GM23338 (cell line): ENCODE measurements around the gene MYO16. TPM values are rescaled to one million over a fixed set of nuclear protein-coding genes. Genes with fewer than 3 reads are reported as not detected.

Experiments used
- ATAC-seq: fragments of 200-7000 bp; cut with Tn5 transposase; 3 replicates; pipeline ENCODE4 v1.9.1; 2020
- DNase-seq: peaks from one replicate; pipeline ENCODE4 v3.0.0-alpha.2; 2015; ENCODE audit warnings: low spot score
- H2AFZ ChIP-seq: fragments of 200-600 bp; sonication (generic); 2 replicates; pipeline ENCODE4 v1.8.0; 2016; ENCODE audit warnings: antibody characterized with exemption, mild to moderate bottlenecking, moderate library complexity
- H3F3A ChIP-seq: fragments of 200-600 bp; sonication (generic); replicated peaks from 2 replicates; pipeline ENCODE4 v1.8.0; 2017; ENCODE audit warnings: antibody characterized with exemption, mixed run types, low read depth
- H3K27ac ChIP-seq: fragments of 200-600 bp; sonication (generic); 2 replicates; pipeline ENCODE4 v1.6.1; 2016; ENCODE audit warnings: low read depth
- H3K27me3 ChIP-seq: fragments of 200-600 bp; sonication (generic); 2 replicates; pipeline ENCODE4 v1.8.0; 2016; ENCODE audit warnings: mild to moderate bottlenecking, mixed run types, moderate library complexity; ENCODE audit not compliant: insufficient read depth
- H3K36me3 ChIP-seq: fragments of 200-600 bp; sonication (generic); 2 replicates; pipeline ENCODE4 v1.8.0; 2016; ENCODE audit warnings: mild to moderate bottlenecking; ENCODE audit not compliant: insufficient read depth
- H3K4me1 ChIP-seq: fragments of 200-600 bp; sonication (generic); 2 replicates; pipeline ENCODE4 v1.8.0; 2016; ENCODE audit warnings: mild to moderate bottlenecking, moderate library complexity; ENCODE audit not compliant: insufficient read depth
- H3K4me2 ChIP-seq: fragments of 200-600 bp; sonication (generic); 2 replicates; pipeline ENCODE4 v1.7.1; 2017; ENCODE audit warnings: mixed run types
- H3K4me3 ChIP-seq: fragments of 200-600 bp; sonication (generic); 2 replicates; pipeline ENCODE4 v1.6.1; 2016; ENCODE audit warnings: mixed run types
- H3K79me2 ChIP-seq: fragments of 200-600 bp; sonication (generic); replicated peaks from 2 replicates; pipeline ENCODE4 v1.8.0; 2017; ENCODE audit warnings: mild to moderate bottlenecking; ENCODE audit not compliant: insufficient read depth
- H3K9me2 ChIP-seq: fragments of 200-600 bp; sonication (generic); 2 replicates; pipeline ENCODE4 v1.8.0; 2017; ENCODE audit not compliant: insufficient read depth
- H4K20me1 ChIP-seq: fragments of 200-600 bp; sonication (generic); replicated peaks from 2 replicates; pipeline ENCODE4 v1.8.0; 2017; ENCODE audit warnings: mild to moderate bottlenecking; ENCODE audit not compliant: insufficient read depth
- H3K27ac Mint-ChIP-seq: 2 replicates; pipeline ENCODE4 v1.8.0; 2020; ENCODE audit warnings: inconsistent platforms, mild to moderate bottlenecking, moderate library complexity, mixed read lengths
- H3K27me3 Mint-ChIP-seq: 3 replicates; pipeline ENCODE4 v1.8.0; 2022; ENCODE audit warnings: low read depth, mild to moderate bottlenecking, moderate library complexity, mixed read lengths, inconsistent platforms; ENCODE audit not compliant: insufficient read depth, poor library complexity
- H3K36me3 Mint-ChIP-seq: 3 replicates; pipeline ENCODE4 v1.8.0; 2021; ENCODE audit warnings: low read depth, mild to moderate bottlenecking, inconsistent platforms, moderate library complexity, mixed read lengths
- H3K4me1 Mint-ChIP-seq: 3 replicates; pipeline ENCODE4 v1.8.0; 2020; ENCODE audit warnings: mild to moderate bottlenecking, inconsistent platforms, mixed read lengths
- H3K4me3 Mint-ChIP-seq: 3 replicates; pipeline ENCODE4 v1.8.0; 2021; ENCODE audit warnings: moderate library complexity, mild to moderate bottlenecking, inconsistent platforms, mixed read lengths
- H3K9me3 Mint-ChIP-seq: 3 replicates; pipeline ENCODE4 v1.8.0; 2020; ENCODE audit warnings: moderate library complexity, mild to moderate bottlenecking, inconsistent platforms, mixed read lengths
- EZH2 ChIP-seq: fragments of 200-600 bp; sonication (generic); IDR thresholded peaks from one replicate; pipeline ENCODE4 v1.8.0; 2017; ENCODE audit warnings: antibody characterized with exemption, mild to moderate bottlenecking, low read depth; ENCODE audit not compliant: unreplicated experiment
- NANOG ChIP-seq: IDR thresholded peaks from 2 replicates; pipeline ENCODE4 v1.6.1; 2016; ENCODE audit warnings: antibody characterized with exemption, borderline replicate concordance
- POLR2AphosphoS5 ChIP-seq: IDR thresholded peaks from 2 replicates; pipeline ENCODE4 v1.6.1; 2016; ENCODE audit warnings: antibody characterized with exemption, low read depth
- STAT1 ChIP-seq: IDR thresholded peaks from one replicate; pipeline ENCODE4 v1.6.1; 2016; ENCODE audit warnings: antibody characterized with exemption; ENCODE audit not compliant: unreplicated experiment
- ZNF114 ChIP-seq: fragments of 250-450 bp; sonication (Bioruptor Pico); IDR thresholded peaks from 2 replicates; pipeline ENCODE4 v1.5.0; 2020; ENCODE audit warnings: mild to moderate bottlenecking, moderate library complexity
- polyA plus RNA-seq: library from polyadenylated mRNA; unstranded; fragments of >200 nt; fragmentation: Nextera tagmentation; extraction: Ambion mirVana; gene quantifications from 2 replicates; pipeline ENCODE4 v1.2.1, GENCODE V29; 2016
- total RNA-seq: library from RNA; depleted of rRNA; stranded (reverse); fragments of >200 nt; shearing (Covaris generic); gene quantifications from 2 replicates; pipeline ENCODE4 v1.2.3, GENCODE V29; 2014
- TF ChIP-seq, protein P1 (sequence below): fragments of 250-450 bp; sonication (Bioruptor Pico); IDR thresholded peaks from 2 replicates; pipeline ENCODE4 v1.5.0; 2020; ENCODE audit warnings: mild to moderate bottlenecking, moderate library complexity
- TF ChIP-seq, protein P2 (sequence below), 2 experiments: fragments of 200-600 bp in 1 of 2; sonication (generic) in 1 of 2; conservative IDR thresholded peaks; 2 replicates each; pipeline versions ENCODE4 v1.5.1 to v1.6.1; 2016 to 2017; ENCODE audit warnings: antibody characterized with exemption in 2 of 2, low read depth in 2 of 2, mild to moderate bottlenecking in 2 of 2, moderate library complexity in 1 of 2

The MYO16 gene
- total and polyA plus RNA-seq, 2 experiments from 2014 or later = 0.10 to 0.13 TPM

DNA sequence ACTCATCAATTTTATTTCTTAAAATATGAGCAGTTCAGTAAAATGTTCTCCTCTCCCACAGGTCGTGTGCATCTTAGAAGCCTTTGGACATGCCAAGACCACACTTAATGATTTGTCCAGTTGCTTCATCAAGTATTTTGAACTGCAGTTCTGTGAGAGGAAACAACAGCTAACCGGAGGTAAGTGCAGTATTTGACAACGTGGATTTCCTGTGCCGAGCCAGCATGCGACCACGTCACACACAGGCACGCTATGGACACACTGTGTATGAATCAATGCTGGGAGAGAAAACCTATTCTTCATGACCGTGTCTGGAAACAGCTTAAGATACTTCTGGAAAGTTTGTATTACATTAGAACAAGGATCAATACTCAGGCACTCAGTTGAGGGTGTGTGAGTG, 268.5 kb downstream of the MYO16 start (continued):
- TF ChIP-seq, protein P1, sequence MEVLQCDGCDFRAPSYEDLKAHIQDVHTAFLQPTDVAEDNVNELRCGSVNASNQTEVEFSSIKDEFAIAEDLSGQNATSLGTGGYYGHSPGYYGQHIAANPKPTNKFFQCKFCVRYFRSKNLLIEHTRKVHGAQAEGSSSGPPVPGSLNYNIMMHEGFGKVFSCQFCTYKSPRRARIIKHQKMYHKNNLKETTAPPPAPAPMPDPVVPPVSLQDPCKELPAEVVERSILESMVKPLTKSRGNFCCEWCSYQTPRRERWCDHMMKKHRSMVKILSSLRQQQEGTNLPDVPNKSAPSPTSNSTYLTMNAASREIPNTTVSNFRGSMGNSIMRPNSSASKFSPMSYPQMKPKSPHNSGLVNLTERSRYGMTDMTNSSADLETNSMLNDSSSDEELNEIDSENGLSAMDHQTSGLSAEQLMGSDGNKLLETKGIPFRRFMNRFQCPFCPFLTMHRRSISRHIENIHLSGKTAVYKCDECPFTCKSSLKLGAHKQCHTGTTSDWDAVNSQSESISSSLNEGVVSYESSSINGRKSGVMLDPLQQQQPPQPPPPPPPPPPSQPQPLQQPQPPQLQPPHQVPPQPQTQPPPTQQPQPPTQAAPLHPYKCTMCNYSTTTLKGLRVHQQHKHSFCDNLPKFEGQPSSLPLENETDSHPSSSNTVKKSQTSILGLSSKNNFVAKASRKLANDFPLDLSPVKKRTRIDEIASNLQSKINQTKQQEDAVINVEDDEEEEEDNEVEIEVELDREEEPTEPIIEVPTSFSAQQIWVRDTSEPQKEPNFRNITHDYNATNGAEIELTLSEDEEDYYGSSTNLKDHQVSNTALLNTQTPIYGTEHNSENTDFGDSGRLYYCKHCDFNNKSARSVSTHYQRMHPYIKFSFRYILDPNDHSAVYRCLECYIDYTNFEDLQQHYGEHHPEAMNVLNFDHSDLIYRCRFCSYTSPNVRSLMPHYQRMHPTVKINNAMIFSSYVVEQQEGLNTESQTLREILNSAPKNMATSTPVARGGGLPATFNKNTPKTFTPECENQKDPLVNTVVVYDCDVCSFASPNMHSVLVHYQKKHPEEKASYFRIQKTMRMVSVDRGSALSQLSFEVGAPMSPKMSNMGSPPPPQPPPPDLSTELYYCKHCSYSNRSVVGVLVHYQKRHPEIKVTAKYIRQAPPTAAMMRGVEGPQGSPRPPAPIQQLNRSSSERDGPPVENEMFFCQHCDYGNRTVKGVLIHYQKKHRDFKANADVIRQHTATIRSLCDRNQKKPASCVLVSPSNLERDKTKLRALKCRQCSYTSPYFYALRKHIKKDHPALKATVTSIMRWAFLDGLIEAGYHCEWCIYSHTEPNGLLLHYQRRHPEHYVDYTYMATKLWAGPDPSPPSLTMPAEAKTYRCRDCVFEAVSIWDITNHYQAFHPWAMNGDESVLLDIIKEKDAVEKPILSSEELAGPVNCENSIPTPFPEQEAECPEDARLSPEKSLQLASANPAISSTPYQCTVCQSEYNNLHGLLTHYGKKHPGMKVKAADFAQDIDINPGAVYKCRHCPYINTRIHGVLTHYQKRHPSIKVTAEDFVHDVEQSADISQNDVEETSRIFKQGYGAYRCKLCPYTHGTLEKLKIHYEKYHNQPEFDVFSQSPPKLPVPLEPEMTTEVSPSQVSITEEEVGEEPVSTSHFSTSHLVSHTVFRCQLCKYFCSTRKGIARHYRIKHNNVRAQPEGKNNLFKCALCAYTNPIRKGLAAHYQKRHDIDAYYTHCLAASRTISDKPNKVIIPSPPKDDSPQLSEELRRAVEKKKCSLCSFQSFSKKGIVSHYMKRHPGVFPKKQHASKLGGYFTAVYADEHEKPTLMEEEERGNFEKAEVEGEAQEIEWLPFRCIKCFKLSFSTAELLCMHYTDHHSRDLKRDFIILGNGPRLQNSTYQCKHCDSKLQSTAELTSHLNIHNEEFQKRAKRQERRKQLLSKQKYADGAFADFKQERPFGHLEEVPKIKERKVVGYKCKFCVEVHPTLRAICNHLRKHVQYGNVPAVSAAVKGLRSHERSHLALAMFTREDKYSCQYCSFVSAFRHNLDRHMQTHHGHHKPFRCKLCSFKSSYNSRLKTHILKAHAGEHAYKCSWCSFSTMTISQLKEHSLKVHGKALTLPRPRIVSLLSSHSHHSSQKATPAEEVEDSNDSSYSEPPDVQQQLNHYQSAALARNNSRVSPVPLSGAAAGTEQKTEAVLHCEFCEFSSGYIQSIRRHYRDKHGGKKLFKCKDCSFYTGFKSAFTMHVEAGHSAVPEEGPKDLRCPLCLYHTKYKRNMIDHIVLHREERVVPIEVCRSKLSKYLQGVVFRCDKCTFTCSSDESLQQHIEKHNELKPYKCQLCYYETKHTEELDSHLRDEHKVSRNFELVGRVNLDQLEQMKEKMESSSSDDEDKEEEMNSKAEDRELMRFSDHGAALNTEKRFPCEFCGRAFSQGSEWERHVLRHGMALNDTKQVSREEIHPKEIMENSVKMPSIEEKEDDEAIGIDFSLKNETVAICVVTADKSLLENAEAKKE (CRISPR knock-in tag) = no peak
- no peak for TF ChIP-seq POLR2AphosphoS5
- no peak for TF ChIP-seq NANOG
- no peak for TF ChIP-seq ZNF114 (CRISPR knock-in tag)
- TF ChIP-seq, protein P2, sequence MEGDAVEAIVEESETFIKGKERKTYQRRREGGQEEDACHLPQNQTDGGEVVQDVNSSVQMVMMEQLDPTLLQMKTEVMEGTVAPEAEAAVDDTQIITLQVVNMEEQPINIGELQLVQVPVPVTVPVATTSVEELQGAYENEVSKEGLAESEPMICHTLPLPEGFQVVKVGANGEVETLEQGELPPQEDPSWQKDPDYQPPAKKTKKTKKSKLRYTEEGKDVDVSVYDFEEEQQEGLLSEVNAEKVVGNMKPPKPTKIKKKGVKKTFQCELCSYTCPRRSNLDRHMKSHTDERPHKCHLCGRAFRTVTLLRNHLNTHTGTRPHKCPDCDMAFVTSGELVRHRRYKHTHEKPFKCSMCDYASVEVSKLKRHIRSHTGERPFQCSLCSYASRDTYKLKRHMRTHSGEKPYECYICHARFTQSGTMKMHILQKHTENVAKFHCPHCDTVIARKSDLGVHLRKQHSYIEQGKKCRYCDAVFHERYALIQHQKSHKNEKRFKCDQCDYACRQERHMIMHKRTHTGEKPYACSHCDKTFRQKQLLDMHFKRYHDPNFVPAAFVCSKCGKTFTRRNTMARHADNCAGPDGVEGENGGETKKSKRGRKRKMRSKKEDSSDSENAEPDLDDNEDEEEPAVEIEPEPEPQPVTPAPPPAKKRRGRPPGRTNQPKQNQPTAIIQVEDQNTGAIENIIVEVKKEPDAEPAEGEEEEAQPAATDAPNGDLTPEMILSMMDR (conservative IDR thresholded peaks at IDR 0.05; ENCODE audit: low read depth in 2 of 2) = no peak
- no peak for TF ChIP-seq STAT1

DNA sequence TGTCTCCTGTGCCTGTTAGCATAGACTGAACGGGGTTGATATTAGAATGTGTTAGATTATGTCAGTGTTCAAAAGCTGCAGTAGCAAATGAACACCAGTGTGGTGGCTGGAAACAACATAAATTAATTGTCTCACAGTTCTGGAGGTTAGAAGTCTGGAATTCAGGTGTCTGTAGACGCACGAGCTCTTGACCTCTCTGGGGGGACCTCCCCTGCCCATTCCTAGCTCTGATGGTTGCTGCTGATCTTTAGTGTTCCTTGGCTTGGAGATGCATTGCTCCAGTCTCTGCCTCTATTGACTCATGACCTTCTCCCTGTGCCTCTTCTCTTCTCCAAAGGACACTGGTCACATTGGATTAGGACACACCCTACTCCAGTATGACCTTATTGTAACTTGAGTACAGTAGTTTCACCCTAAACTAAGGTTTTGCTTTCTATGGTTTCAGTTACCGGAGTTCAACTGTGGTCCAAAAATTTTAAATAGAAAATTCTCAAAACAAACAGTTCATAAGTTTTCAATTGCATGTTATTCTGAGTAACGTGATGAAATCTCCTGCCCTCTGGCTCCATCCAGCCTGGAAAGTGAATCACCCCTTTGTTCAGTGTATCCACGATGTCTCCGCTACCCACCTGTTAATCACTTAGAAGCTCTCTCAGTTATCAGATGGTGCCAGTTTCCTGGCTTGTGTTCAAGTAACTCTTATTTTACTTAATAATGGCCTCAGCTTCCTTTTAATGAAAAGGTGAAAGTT, 273.2 kb downstream of the MYO16 start:
- H3K27ac Mint-ChIP-seq = no peak overlapping the region
- no peaks in the 10 kb centered on the region for H3K4me1 Mint-ChIP-seq
- H3K9me2 ChIP-seq = 0 out of 2 replicates have a peak, but pooled peaks cover 7% of the 10 kb centered on the region
- ATAC-seq (no peak), DNase-seq (no peak)
- TF ChIP-seq NANOG (no peak), EZH2 (no peak), ZNF114 (CRISPR knock-in tag) (no peak), POLR2AphosphoS5 (no peak)
- TF ChIP-seq, protein P2 (conservative IDR thresholded peaks at IDR 0.05; ENCODE audit: low read depth in 2 of 2) = no peak
- no peak overlapping the region for H3K27ac ChIP-seq
- peaks cover 32% of the 10 kb centered on the region for H3K9me3 Mint-ChIP-seq
- no peak overlapping the region for H2AFZ ChIP-seq
- H3K27me3 Mint-ChIP-seq = peaks cover 2% of the 10 kb centered on the region
- H3F3A ChIP-seq = no peaks in the 10 kb centered on the region
- no peaks in the 10 kb centered on the region for H4K20me1 ChIP-seq
- no peak overlapping the region for H3K4me3 ChIP-seq
- H3K4me2 ChIP-seq = no peak overlapping the region
- peaks cover 5% of the 10 kb centered on the region; the same call in 1 of the 2 replicates for H3K36me3 ChIP-seq
- no peaks in the 10 kb centered on the region for H3K79me2 ChIP-seq
- H3K4me1 ChIP-seq = no peaks in the 10 kb centered on the region
- no peak overlapping the region for H3K4me3 Mint-ChIP-seq
- H3K36me3 Mint-ChIP-seq = peaks cover 27% of the 10 kb centered on the region
- H3K27me3 ChIP-seq = no peaks in the 10 kb centered on the region
